Fibroblast of lung (primary cell): Measurements from ENCODE around the gene ADORA1. TPM values are rescaled to one million over a fixed set of nuclear protein-coding genes. Genes with fewer than 3 reads are reported as not detected.

Experiments used
- DNase-seq, 2 donors: peaks; one replicate each; pipeline versions ENCODE4 v3.0.0 to v3.0.0-alpha.2; 2010; ENCODE audit warnings: low read depth in 2 of 2
- H2AFZ ChIP-seq: 2 replicates; pipeline ENCODE4 v1.5.1; 2012; ENCODE audit warnings: low read length, control low read depth, inconsistent platforms
- H3K27ac ChIP-seq: 2 replicates; pipeline ENCODE4 v1.5.1; 2011; ENCODE audit warnings: low read length, control low read depth; ENCODE audit not compliant: insufficient read depth
- H3K27me3 ChIP-seq: 2 replicates; pipeline ENCODE4 v1.5.1; 2011; ENCODE audit warnings: mild to moderate bottlenecking, low read length; ENCODE audit not compliant: control insufficient read depth, insufficient read depth
- H3K36me3 ChIP-seq: 2 replicates; pipeline ENCODE4 v1.5.1; 2011; ENCODE audit warnings: low read length; ENCODE audit not compliant: control insufficient read depth, insufficient read depth
- H3K4me1 ChIP-seq: 2 replicates; pipeline ENCODE4 v1.5.1; 2011; ENCODE audit warnings: low read length; ENCODE audit not compliant: control insufficient read depth, insufficient read depth; ENCODE audit errors: extremely low read depth
- H3K4me2 ChIP-seq: 2 replicates; pipeline ENCODE4 v1.5.1; 2011; ENCODE audit warnings: low read length, control low read depth; ENCODE audit not compliant: insufficient read depth; ENCODE audit errors: extremely low read depth
- H3K4me3 ChIP-seq, 4 experiments: fragments of 200-600 bp in 1 of 4; sonication (generic) in 1 of 4; replicated peaks in 1 of 4; 2 replicates each; pipeline ENCODE4 v1.5.1; 2011 to 2016; ENCODE audit warnings: low read length in 4 of 4, low read depth in 3 of 4, mild to moderate bottlenecking in 3 of 4, control low read depth in 2 of 4, inconsistent platforms in 1 of 4, mixed read lengths in 1 of 4; ENCODE audit not compliant: insufficient read depth in 1 of 4; ENCODE audit errors: control extremely low read depth in 1 of 4
- H3K79me2 ChIP-seq: 2 replicates; pipeline ENCODE4 v1.5.1; 2012; ENCODE audit warnings: mild to moderate bottlenecking, low read length, inconsistent platforms; ENCODE audit not compliant: control insufficient read depth, insufficient read depth
- H3K9ac ChIP-seq: 2 replicates; pipeline ENCODE4 v1.5.1; 2011; ENCODE audit warnings: mild to moderate bottlenecking, low read length, control low read depth; ENCODE audit not compliant: insufficient read depth
- H3K9me3 ChIP-seq: 2 replicates; pipeline ENCODE4 v1.5.1; 2012; ENCODE audit warnings: low read depth, low read length; ENCODE audit not compliant: control insufficient read depth, insufficient read depth
- H4K20me1 ChIP-seq: 2 replicates; pipeline ENCODE4 v1.5.1; 2011; ENCODE audit warnings: low read length; ENCODE audit not compliant: control insufficient read depth, insufficient read depth; ENCODE audit errors: extremely low read depth
- CTCF ChIP-seq, 2 donors: IDR thresholded peaks in 1 of 2; conservative IDR thresholded peaks in 1 of 2; 1 replicate in 1 of 2; 2 replicates in 1 of 2; pipeline ENCODE4 v1.5.1; 2011 to 2012; ENCODE audit warnings: low read length in 2 of 2, control low read depth in 1 of 2, inconsistent platforms in 1 of 2, low read depth in 1 of 2, mild to moderate bottlenecking in 1 of 2
- EZH2 ChIP-seq: IDR thresholded peaks from 2 replicates; pipeline ENCODE4 v1.5.1; 2012; ENCODE audit warnings: low read length, control low read depth, mild to moderate bottlenecking; ENCODE audit errors: missing control alignments
- polyA plus RNA-seq, 2 donors: library from polyadenylated mRNA; depleted of rRNA in 1 of 2; stranded (reverse) in 1 of 2; unstranded in 1 of 2; fragments of >200 nt; gene quantifications; 2 replicates each; pipeline ENCODE4 v1.2.1, GENCODE V29; 2011 to 2012; ENCODE audit warnings: missing spikeins in 1 of 2
- total RNA-seq: library from RNA; depleted of rRNA; stranded (reverse); fragments of >200 nt; gene quantifications from 2 replicates; pipeline ENCODE4 v1.2.1, GENCODE V29; 2014

ADORA1 gene
- total and polyA plus RNA-seq, 2 donors (not counting 1 experiment from before 2014, with no cell fraction given), result 1.5 to 6.1 TPM

GRCh38 chr1:203215573-203215972 lies 88.0 kb downstream of the ADORA1 start:
- Histone ChIP-seq H3K36me3 (no peaks in the 10 kb centered on the region), H3K27ac (no peak overlapping the region), H3K9ac (no peak overlapping the region), H2AFZ (no peak overlapping the region), H3K79me2 (no peaks in the 10 kb centered on the region), H3K4me3 (no peak overlapping the region), H4K20me1 (no peaks in the 10 kb centered on the region), H3K4me1 (no peaks in the 10 kb centered on the region), H3K4me2 (no peak overlapping the region), H3K27me3 (peaks cover 4% of the 10 kb centered on the region), H3K9me3 (no peaks in the 10 kb centered on the region)
- TF ChIP-seq CTCF (conservative IDR thresholded peaks at IDR 0.05 in 1 of 2, IDR thresholded peaks at IDR 0.05 in 1 of 2; ENCODE audit: low read depth in 1 of 2, low read length in 2 of 2), result no peak
- TF ChIP-seq EZH2, result no peak
- no peak for DNase-seq

DNA sequence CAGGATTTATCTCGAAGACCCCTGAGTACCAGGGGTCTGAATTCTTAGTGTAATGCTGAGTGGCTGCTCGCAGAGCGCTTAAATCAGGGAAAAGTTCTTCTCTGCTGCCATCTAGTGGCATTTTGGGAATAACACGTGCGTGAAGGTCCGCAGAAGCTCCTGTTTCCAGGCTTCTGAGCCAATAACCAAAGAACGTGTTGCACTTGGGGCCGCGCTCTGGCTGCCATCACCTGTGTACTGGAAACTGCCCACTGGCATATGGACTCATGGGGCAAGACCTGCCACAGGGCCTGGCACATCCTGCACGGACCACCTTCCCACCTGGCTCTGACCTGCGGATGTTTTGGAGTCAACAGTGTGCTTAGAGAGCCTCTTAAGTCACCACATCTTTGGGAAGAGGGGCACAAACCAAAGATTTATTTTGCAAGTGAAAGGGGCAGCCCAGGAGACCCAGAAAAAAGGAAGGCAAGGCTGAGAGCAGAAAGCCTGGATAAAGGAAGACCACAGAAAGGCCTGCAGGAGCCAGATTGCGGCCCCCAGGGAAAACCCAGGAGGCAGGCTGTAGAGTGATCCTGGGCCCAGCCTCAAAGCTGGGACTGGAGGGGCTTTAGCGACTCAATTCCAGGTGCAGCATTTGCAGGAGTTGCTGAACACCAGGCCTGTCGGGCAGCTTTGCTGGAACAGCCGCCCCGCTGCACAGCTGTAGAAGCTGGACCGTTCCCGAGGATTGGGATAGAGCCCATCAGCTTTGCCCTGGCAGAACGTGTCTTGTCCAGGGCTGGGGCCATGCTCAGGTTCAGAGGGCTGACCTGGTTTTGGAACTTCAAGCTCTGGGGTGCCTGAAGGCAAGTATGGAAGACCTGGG lies 89.0 kb downstream of the ADORA1 start:
- no peak overlapping the region for H3K4me3 ChIP-seq
- no peaks in the 10 kb centered on the region for H3K4me1 ChIP-seq
- no peaks in the 10 kb centered on the region for H3K9me3 ChIP-seq
- H4K20me1 ChIP-seq, result no peaks in the 10 kb centered on the region
- no peak overlapping the region for H3K4me2 ChIP-seq
- no peak overlapping the region for H2AFZ ChIP-seq
- no peaks in the 10 kb centered on the region for H3K36me3 ChIP-seq
- H3K27me3 ChIP-seq, result peaks cover 4% of the 10 kb centered on the region
- H3K9ac ChIP-seq, result no peak overlapping the region
- H3K27ac ChIP-seq, result no peak overlapping the region
- TF ChIP-seq EZH2 (no peak), CTCF (conservative IDR thresholded peaks at IDR 0.05 in 1 of 2, IDR thresholded peaks at IDR 0.05 in 1 of 2; ENCODE audit: low read depth in 1 of 2, low read length in 2 of 2) (peak; percentile 62)
- peak; percentile 45 to 75 for DNase-seq
- no peaks in the 10 kb centered on the region for H3K79me2 ChIP-seq

Other genes starting within 250 kb of the ADORA1 start
- gene RABIF, start 238.6 kb upstream of the ADORA1 start, total RNA-seq, result 4.4 and 5.9 TPM in 2 replicates
- 14.6 and 15.8 TPM in 2 replicates for gene RABIF, start 238.6 kb upstream of the ADORA1 start, polyA plus RNA-seq
- 48.3 and 55.5 TPM in 2 replicates for gene KLHL12, start 200.5 kb upstream of the ADORA1 start, total RNA-seq
- 39.4 and 46.3 TPM in 2 replicates for gene KLHL12, start 200.5 kb upstream of the ADORA1 start, polyA plus RNA-seq
- 62.4 and 81.7 TPM in 2 replicates for gene ADIPOR1, start 169.4 kb upstream of the ADORA1 start, total RNA-seq
- 106 and 116 TPM in 2 replicates for gene ADIPOR1, start 169.4 kb upstream of the ADORA1 start, polyA plus RNA-seq
- gene CYB5R1, start 160.5 kb upstream of the ADORA1 start, total RNA-seq, result 28.2 and 48.1 TPM in 2 replicates
- 36.9 and 41.2 TPM in 2 replicates for gene CYB5R1, start 160.5 kb upstream of the ADORA1 start, polyA plus RNA-seq
- gene TMEM183A, start 120.4 kb upstream of the ADORA1 start, total RNA-seq, result 74.5 and 83.7 TPM in 2 replicates
- 74.2 and 75.3 TPM in 2 replicates for gene TMEM183A, start 120.4 kb upstream of the ADORA1 start, polyA plus RNA-seq
- 4.3 and 4.6 TPM in 2 replicates for gene PPFIA4, start 101.2 kb upstream of the ADORA1 start, total RNA-seq
- gene PPFIA4, start 101.2 kb upstream of the ADORA1 start, polyA plus RNA-seq, result 0.36 and 3.2 TPM in 2 replicates
- not detected in 2 replicates for gene MYOG, start 41.7 kb upstream of the ADORA1 start, total RNA-seq
- 0.03 TPM in 1 of 2 replicates, not detected in the other for gene MYOG, start 41.7 kb upstream of the ADORA1 start, polyA plus RNA-seq
- 0.17 and 0.26 TPM in 2 replicates for gene MYBPH, start 48.1 kb downstream of the ADORA1 start, total RNA-seq
- 0.71 and 5.5 TPM in 2 replicates for gene MYBPH, start 48.1 kb downstream of the ADORA1 start, polyA plus RNA-seq
- 3.0 and 17.5 TPM in 2 replicates for gene CHI3L1, start 59.0 kb downstream of the ADORA1 start, total RNA-seq
- 4.2 and 42.8 TPM in 2 replicates for gene CHI3L1, start 59.0 kb downstream of the ADORA1 start, polyA plus RNA-seq
- not detected in 2 replicates for gene CHIT1, start 101.9 kb downstream of the ADORA1 start, total RNA-seq
- not detected in 2 replicates for gene CHIT1, start 101.9 kb downstream of the ADORA1 start, polyA plus RNA-seq
- 20.3 and 26.3 TPM in 2 replicates for gene BTG2, start 177.8 kb downstream of the ADORA1 start, total RNA-seq
- gene BTG2, start 177.8 kb downstream of the ADORA1 start, polyA plus RNA-seq, result 9.8 and 12.2 TPM in 2 replicates
- gene FMOD, start 223.4 kb downstream of the ADORA1 start, total RNA-seq, result 3.3 and 15.4 TPM in 2 replicates
- 2.9 and 9.0 TPM in 2 replicates for gene FMOD, start 223.4 kb downstream of the ADORA1 start, polyA plus RNA-seq